ENCODE data around the gene HTRA2. TPM values are rescaled to one million over a fixed set of nuclear protein-coding genes. Genes with fewer than 3 reads are reported as not detected.

HTRA2 gene
- total and polyA plus RNA-seq, 9 of the 15 experiments (the other 6 are each of a cell fraction or from before 2014, with no cell fraction given) = 54.2 to 71.2 (median 65.8) TPM

- TF ChIP-seq CTCFL (IDR thresholded peaks at IDR 0.05; ENCODE audit: borderline replicate concordance, insufficient read depth, low read depth, low read length, poor library complexity, severe bottlenecking) (no peak), CREM (IDR thresholded peaks at IDR 0.05; ENCODE audit: low read depth) (peak; percentile 99), PPARD (CRISPR knock-in tag; IDR thresholded peaks at IDR 0.05) (no peak), STAT6 (CRISPR knock-in tag; IDR thresholded peaks at IDR 0.05) (0 out of 2 replicates have a peak, but pooled peaks have one; percentile 61), E2F6 (IDR thresholded peaks at IDR 0.05; ENCODE audit: borderline replicate concordance in 1 of 2, extremely low read depth in 1 of 2, insufficient read depth in 1 of 2, insufficient read length in 1 of 2, low read depth in 1 of 2, low read length in 1 of 2, poor library complexity in 1 of 2, severe bottlenecking in 1 of 2) (peak in 1 of 2 experiments; percentile 72), ZNF444 (CRISPR knock-in tag; IDR thresholded peaks at IDR 0.05) (peak; percentile 23; the same call in 1 of the 2 replicates), RBM22 (IDR thresholded peaks at IDR 0.05; ENCODE audit: low read depth, low read length, poor library complexity, severe bottlenecking) (no peak), ATF1 (CRISPR knock-in tag; IDR thresholded peaks at IDR 0.05) (peak; percentile 90), ATF1 (tag; IDR thresholded peaks at IDR 0.05) (peak; percentile 100), ZC3H8 (IDR thresholded peaks at IDR 0.05) (no peak)
- TF ChIP-seq, protein P1, sequence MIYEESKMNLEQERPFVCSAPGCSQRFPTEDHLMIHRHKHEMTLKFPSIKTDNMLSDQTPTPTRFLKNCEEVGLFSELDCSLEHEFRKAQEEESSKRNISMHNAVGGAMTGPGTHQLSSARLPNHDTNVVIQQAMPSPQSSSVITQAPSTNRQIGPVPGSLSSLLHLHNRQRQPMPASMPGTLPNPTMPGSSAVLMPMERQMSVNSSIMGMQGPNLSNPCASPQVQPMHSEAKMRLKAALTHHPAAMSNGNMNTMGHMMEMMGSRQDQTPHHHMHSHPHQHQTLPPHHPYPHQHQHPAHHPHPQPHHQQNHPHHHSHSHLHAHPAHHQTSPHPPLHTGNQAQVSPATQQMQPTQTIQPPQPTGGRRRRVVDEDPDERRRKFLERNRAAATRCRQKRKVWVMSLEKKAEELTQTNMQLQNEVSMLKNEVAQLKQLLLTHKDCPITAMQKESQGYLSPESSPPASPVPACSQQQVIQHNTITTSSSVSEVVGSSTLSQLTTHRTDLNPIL (CRISPR knock-in tag; IDR thresholded peaks at IDR 0.05) = no peak
- TF ChIP-seq, protein P2, sequence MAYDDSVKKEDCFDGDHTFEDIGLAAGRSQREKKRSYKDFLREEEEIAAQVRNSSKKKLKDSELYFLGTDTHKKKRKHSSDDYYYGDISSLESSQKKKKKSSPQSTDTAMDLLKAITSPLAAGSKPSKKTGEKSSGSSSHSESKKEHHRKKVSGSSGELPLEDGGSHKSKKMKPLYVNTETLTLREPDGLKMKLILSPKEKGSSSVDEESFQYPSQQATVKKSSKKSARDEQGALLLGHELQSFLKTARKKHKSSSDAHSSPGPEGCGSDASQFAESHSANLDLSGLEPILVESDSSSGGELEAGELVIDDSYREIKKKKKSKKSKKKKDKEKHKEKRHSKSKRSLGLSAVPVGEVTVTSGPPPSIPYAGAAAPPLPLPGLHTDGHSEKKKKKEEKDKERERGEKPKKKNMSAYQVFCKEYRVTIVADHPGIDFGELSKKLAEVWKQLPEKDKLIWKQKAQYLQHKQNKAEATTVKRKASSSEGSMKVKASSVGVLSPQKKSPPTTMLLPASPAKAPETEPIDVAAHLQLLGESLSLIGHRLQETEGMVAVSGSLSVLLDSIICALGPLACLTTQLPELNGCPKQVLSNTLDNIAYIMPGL (CRISPR knock-in tag; IDR thresholded peaks at IDR 0.05) = no peak
Observed at GRCh38 chr2:74553892-74554819, 24.4 kb downstream of the HTRA2 start, which contains the start of the genes DOK1 and LOXL3 (continued).

Measured in K562 (cell line).